A673 (cell line): ENCODE data around the gene TJP1. TPM values are rescaled to one million over a fixed set of nuclear protein-coding genes. Genes with fewer than 3 reads are reported as not detected.

ENCODE experiments used
- BruUV-seq: library from RNA; stranded (reverse); fragments of 400-500 nt; replicated peaks from 2 replicates; lab custom pipeline; 2021; lab: Mats Ljungman, UMichigan
- CTCF ChIA-PET: fragments of 300-600 bp; sonication (Branson Sonifier 250); formaldehyde crosslinking; loops from one replicate; lab custom pipeline; 2022; ENCODE audit warnings: antibody characterized with exemption; lab: Charles Lee
- POLR2A ChIA-PET: fragments of 300-600 bp; sonication (Branson Sonifier 250); formaldehyde crosslinking; loops from one replicate; lab custom pipeline; 2022; ENCODE audit warnings: antibody characterized with exemption; ENCODE audit not compliant: low non-redundant PET; lab: Charles Lee
- DNase-seq: peaks from one replicate; pipeline ENCODE4 v3.0.0-alpha.2; 2015; ENCODE audit warnings: low spot score
- H3K27ac ChIP-seq: fragments of 200-600 bp; sonication (generic); 2 replicates; pipeline ENCODE4 v1.5.1; 2016; ENCODE audit warnings: mixed run types, low read depth, mild to moderate bottlenecking, mixed read lengths, antibody characterized with exemption, low read length; ENCODE audit not compliant: poor library complexity, severe bottlenecking
- H3K27me3 ChIP-seq: fragments of 200-600 bp; sonication (generic); replicated peaks from 2 replicates; pipeline ENCODE4 v1.6.1; 2017; ENCODE audit warnings: mixed run types, low read depth, mild to moderate bottlenecking, mixed read lengths, antibody characterized with exemption, low read length; ENCODE audit not compliant: insufficient read depth, poor library complexity
- H3K36me3 ChIP-seq: fragments of 200-600 bp; sonication (generic); 2 replicates; pipeline ENCODE4 v1.6.1; 2016; ENCODE audit warnings: mixed run types, mild to moderate bottlenecking, mixed read lengths, antibody characterized with exemption, low read length; ENCODE audit not compliant: insufficient read depth, poor library complexity, severe bottlenecking
- H3K4me1 ChIP-seq: fragments of 200-600 bp; sonication (generic); 2 replicates; pipeline ENCODE4 v1.6.1; 2017; ENCODE audit warnings: mixed run types, mild to moderate bottlenecking, mixed read lengths, antibody characterized with exemption, low read length; ENCODE audit not compliant: insufficient read depth, poor library complexity, severe bottlenecking
- H3K4me3 ChIP-seq: fragments of 200-600 bp; sonication (generic); 2 replicates; pipeline ENCODE4 v1.5.1; 2016; ENCODE audit warnings: low read depth, mixed run types, mild to moderate bottlenecking, mixed read lengths, low read length; ENCODE audit not compliant: poor library complexity, severe bottlenecking
- H3K9me3 ChIP-seq: fragments of 200-600 bp; sonication (generic); 2 replicates; pipeline ENCODE4 v1.6.1; 2016; ENCODE audit warnings: mixed run types, low read depth, mild to moderate bottlenecking, mixed read lengths, antibody characterized with exemption, low read length; ENCODE audit not compliant: poor library complexity, severe bottlenecking
- EZH2 ChIP-seq: fragments of 200-600 bp; sonication (generic); IDR thresholded peaks from 2 replicates; pipeline ENCODE4 v1.6.1; 2017; ENCODE audit warnings: borderline replicate concordance, low read depth, mild to moderate bottlenecking, mixed read lengths, antibody characterized with exemption, low read length; ENCODE audit not compliant: poor library complexity, severe bottlenecking
- intact Hi-C: fragments of 100-400 bp; cut with micrococcal nuclease; formaldehyde crosslinking; loops from one replicate; pipeline ENCODE4 v1.10.0; 2022; ENCODE audit not compliant: unreplicated experiment
- total RNA-seq: library from RNA; stranded (reverse); gene quantifications from 2 replicates; pipeline ENCODE4 v1.2.3, GENCODE V29; 2021
- TF ChIP-seq, protein P1 (sequence below): fragments of 300-800, 200-600 bp; sonication (generic); conservative IDR thresholded peaks from 2 replicates; pipeline ENCODE4 v1.5.1; 2017; ENCODE audit warnings: low read depth, mild to moderate bottlenecking, antibody characterized with exemption, low read length, moderate library complexity, mixed read lengths

The TJP1 gene
- total RNA-seq, 1 experiment from 2014 or later: 34.7 TPM

DNA sequence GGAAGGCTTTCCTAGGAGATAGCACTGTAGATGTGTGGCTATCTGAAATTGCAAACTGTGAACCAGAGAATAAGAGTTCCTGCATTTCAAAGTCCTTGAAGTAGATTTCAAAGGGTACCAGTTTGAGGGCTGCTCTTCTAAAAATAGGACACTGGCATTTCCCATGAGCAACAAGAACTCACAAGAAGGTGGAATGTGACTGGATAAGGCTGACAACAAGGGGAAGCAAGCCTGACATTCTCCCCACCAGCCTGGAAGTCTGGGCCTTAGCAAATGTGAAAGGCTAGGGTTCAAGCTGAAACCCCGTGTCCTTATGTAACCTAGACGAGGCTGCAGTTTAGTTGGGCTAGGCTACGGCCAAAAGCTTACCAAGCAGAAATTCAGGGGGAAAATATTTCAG lies 18.7 kb upstream of the TJP1 start:
- Histone ChIP-seq H3K27me3 (no peaks in the 10 kb centered on the region), H3K27ac (no peak overlapping the region), H3K4me1 (no peaks in the 10 kb centered on the region), H3K36me3 (no peaks in the 10 kb centered on the region), H3K4me3 (no peak overlapping the region), H3K9me3 (no peaks in the 10 kb centered on the region)
- CTCF ChIA-PET: no interaction called here
- TF ChIP-seq, protein P1, sequence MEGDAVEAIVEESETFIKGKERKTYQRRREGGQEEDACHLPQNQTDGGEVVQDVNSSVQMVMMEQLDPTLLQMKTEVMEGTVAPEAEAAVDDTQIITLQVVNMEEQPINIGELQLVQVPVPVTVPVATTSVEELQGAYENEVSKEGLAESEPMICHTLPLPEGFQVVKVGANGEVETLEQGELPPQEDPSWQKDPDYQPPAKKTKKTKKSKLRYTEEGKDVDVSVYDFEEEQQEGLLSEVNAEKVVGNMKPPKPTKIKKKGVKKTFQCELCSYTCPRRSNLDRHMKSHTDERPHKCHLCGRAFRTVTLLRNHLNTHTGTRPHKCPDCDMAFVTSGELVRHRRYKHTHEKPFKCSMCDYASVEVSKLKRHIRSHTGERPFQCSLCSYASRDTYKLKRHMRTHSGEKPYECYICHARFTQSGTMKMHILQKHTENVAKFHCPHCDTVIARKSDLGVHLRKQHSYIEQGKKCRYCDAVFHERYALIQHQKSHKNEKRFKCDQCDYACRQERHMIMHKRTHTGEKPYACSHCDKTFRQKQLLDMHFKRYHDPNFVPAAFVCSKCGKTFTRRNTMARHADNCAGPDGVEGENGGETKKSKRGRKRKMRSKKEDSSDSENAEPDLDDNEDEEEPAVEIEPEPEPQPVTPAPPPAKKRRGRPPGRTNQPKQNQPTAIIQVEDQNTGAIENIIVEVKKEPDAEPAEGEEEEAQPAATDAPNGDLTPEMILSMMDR: no peak
- TF ChIP-seq EZH2: no peak
- no peak for DNase-seq
- no TSS peak for BruUV-seq
- intact Hi-C loops: no loop called here
- POLR2A ChIA-PET: no interaction called here

DNA sequence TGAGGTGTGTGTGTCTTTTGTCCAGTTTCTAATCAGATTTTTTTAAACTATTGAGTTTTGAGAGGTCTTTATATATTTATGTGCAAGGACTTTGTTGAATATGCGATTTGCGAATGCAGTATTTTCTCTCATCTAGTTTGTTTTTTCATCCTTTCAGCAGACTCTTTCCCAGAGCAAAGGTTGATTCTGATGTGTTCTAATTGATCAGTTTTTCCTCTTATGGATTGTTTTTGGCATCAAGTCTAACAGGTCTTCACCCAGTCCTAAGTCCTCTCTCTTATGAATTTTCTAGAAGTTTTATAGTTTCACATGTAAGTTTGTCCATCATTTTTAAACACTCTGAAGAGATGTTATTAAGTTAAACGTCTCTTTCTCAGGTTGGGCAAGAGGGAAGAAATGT lies 17.8 kb upstream of the TJP1 start:
- CTCF ChIA-PET: no interaction called here
- Histone ChIP-seq H3K4me3 (no peak overlapping the region), H3K27me3 (no peaks in the 10 kb centered on the region), H3K4me1 (no peaks in the 10 kb centered on the region), H3K27ac (no peak overlapping the region), H3K36me3 (no peaks in the 10 kb centered on the region), H3K9me3 (no peaks in the 10 kb centered on the region)
- BruUV-seq: no TSS peak
- no peak for TF ChIP-seq EZH2
- TF ChIP-seq, protein P1: no peak
- intact Hi-C loops: no loop called here
- DNase-seq: no peak
- POLR2A ChIA-PET: interaction anchor here (0.6 kb wide), 1 partner anchor 12 kb away, joined by 4 read pairs; no protein-coding TSS in a partner anchor

DNA sequence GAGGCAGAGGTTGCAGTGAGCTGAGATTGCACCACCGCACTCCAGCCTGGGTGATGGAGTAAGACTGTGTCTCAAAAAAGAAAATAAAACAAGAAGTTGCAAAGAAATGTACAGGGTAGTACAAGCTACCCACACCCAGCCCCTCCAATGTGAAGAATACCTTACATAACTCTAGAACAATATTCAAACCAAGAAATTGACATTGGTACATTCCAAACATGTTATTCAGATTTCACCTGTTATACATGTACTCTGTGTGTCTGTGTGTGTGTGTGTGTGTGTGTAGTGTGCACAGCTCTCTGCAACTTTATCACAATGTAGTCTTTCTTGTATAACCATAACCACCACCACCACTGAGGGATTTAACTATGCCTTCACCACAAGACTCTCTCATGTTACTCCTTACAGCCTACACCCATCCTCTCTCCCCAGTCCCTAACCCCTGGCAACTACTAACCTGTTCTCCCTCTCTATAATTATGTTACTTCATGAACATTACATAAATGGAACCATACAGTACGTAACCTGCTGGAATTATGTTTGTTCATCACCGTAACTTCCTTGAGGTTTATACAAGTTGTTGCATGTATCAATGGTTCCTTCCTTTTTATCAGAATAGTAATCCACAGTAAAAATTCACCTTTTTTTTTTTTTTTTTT lies 16.2 kb upstream of the TJP1 start:
- Histone ChIP-seq H3K27ac (no peak overlapping the region), H3K4me1 (no peaks in the 10 kb centered on the region), H3K9me3 (no peaks in the 10 kb centered on the region), H3K36me3 (no peaks in the 10 kb centered on the region), H3K27me3 (no peaks in the 10 kb centered on the region), H3K4me3 (no peak overlapping the region)
- no peak for DNase-seq
- TF ChIP-seq EZH2: no peak
- TF ChIP-seq, protein P1: no peak
- ChIA-PET CTCF (no interaction called here), POLR2A (no interaction called here)
- intact Hi-C loops: no loop called here
- BruUV-seq: no TSS peak
